Uterus (tissue), 4 donors: ENCODE measurements around the gene PAIP2. TPM values are rescaled to one million over a fixed set of nuclear protein-coding genes. Genes with fewer than 3 reads are reported as not detected.
"Not testable (repeated sequence)": the region's sequence is repeated elsewhere in the genome, so short reads cannot be mapped to it uniquely, and the experiment has no call there.

Experiments
- DNase-seq, 2 donors: peaks; one replicate each; pipeline ENCODE4 v3.0.0-alpha.2; 2019 to 2020
- H3K27ac ChIP-seq, 2 donors: fragments of 200-600 bp; sonication (generic); 1 replicate in 1 of 2; 2 replicates in 1 of 2; pipeline ENCODE4 v1.5.1; 2016 to 2018
- H3K27me3 ChIP-seq, 2 donors: fragments of 200-600 bp; sonication (generic); one replicate each; pipeline ENCODE4 v1.5.1; 2018 to 2019; ENCODE audit warnings: control low read depth in 1 of 2
- H3K36me3 ChIP-seq, 2 donors: fragments of 200-600 bp; sonication (generic); one replicate each; pipeline ENCODE4 v1.5.1; 2019; ENCODE audit warnings: control low read depth in 1 of 2
- H3K4me1 ChIP-seq, 2 donors: fragments of 200-600 bp; sonication (generic); one replicate each; pipeline ENCODE4 v1.5.1; 2018 to 2019; ENCODE audit warnings: control low read depth in 1 of 2
- H3K4me3 ChIP-seq, 2 donors: fragments of 200-600 bp; sonication (generic); 1 replicate in 1 of 2; 2 replicates in 1 of 2; pipeline ENCODE4 v1.5.1; 2018 to 2019; ENCODE audit warnings: mild to moderate bottlenecking in 1 of 2
- H3K9me3 ChIP-seq, 2 donors: fragments of 200-600 bp; sonication (generic); one replicate each; pipeline ENCODE4 v1.5.1; 2019; ENCODE audit warnings: control low read depth in 1 of 2
- POLR2A ChIP-seq, 2 donors: fragments of 450-650 bp; IDR thresholded peaks; one replicate each; pipeline ENCODE4 v1.6.1; 2016; ENCODE audit warnings: antibody characterized with exemption in 2 of 2, mild to moderate bottlenecking in 1 of 2, moderate library complexity in 1 of 2
- intact Hi-C: fragments of 100-400 bp; cut with DNase I; formaldehyde crosslinking; loops from one replicate; pipeline ENCODE4 v1.15.1; 2023; ENCODE audit warnings: low total_unique reads
- total RNA-seq, 4 donors: library from RNA; depleted of rRNA in 3 of 4; stranded (reverse); fragments of >200 nt in 3 of 4; gene quantifications; one replicate each; pipeline versions ENCODE4 v1.1.0 to v1.2.4, GENCODE V29; 2014 to 2023
- TF ChIP-seq, protein P1 (sequence below), 4 experiments: fragments of 200-600 bp in 2 of 4; fragments of 450-650 bp in 2 of 4; sonication (generic) in 2 of 4; IDR thresholded peaks; one replicate each; pipeline ENCODE4 v1.5.1; 2016 to 2019; ENCODE audit warnings: antibody characterized with exemption in 4 of 4, mild to moderate bottlenecking in 2 of 4, moderate library complexity in 1 of 4
- donor health status: DM: yes; HTN: yes; CAD: no.

The PAIP2 gene
- total RNA-seq, 4 donors from 2014 or later, result 43.5 to 144 (median 87.7) TPM

- Histone ChIP-seq H3K4me3 (peak overlapping the region in 1 of 2 donors; percentile 92), H3K27ac (no peak overlapping the region), H3K27me3 (no peaks in the 10 kb centered on the region), H3K4me1 (peaks cover 5 to 6% of the 10 kb centered on the region in 2 donors), H3K9me3 (no peaks in the 10 kb centered on the region), H3K36me3 (no peaks in the 10 kb centered on the region)
- intact Hi-C loops, result no loop called here
- no peak for DNase-seq
- TF ChIP-seq, protein P1, sequence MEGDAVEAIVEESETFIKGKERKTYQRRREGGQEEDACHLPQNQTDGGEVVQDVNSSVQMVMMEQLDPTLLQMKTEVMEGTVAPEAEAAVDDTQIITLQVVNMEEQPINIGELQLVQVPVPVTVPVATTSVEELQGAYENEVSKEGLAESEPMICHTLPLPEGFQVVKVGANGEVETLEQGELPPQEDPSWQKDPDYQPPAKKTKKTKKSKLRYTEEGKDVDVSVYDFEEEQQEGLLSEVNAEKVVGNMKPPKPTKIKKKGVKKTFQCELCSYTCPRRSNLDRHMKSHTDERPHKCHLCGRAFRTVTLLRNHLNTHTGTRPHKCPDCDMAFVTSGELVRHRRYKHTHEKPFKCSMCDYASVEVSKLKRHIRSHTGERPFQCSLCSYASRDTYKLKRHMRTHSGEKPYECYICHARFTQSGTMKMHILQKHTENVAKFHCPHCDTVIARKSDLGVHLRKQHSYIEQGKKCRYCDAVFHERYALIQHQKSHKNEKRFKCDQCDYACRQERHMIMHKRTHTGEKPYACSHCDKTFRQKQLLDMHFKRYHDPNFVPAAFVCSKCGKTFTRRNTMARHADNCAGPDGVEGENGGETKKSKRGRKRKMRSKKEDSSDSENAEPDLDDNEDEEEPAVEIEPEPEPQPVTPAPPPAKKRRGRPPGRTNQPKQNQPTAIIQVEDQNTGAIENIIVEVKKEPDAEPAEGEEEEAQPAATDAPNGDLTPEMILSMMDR (IDR thresholded peaks at IDR 0.05), result no peak
- TF ChIP-seq POLR2A (IDR thresholded peaks at IDR 0.05), result no peak
Measured at GRCh38 chr5:139343476-139343875, 1.8 kb downstream of the PAIP2 start.

GRCh38 chr5:139344177-139344576 lies 2.5 kb downstream of the PAIP2 start:
- DNase-seq, result no peak
- Histone ChIP-seq H3K9me3 (no peaks in the 10 kb centered on the region), H3K36me3 (no peaks in the 10 kb centered on the region), H3K27me3 (no peaks in the 10 kb centered on the region), H3K4me3 (no peak overlapping the region), H3K27ac (no peak overlapping the region), H3K4me1 (peaks cover 5 to 6% of the 10 kb centered on the region in 2 donors)
- TF ChIP-seq POLR2A (IDR thresholded peaks at IDR 0.05), result no peak
- TF ChIP-seq, protein P1 (IDR thresholded peaks at IDR 0.05), result no peak
- intact Hi-C loops, result no loop called here

GRCh38 chr5:139345442-139345841 lies 3.8 kb downstream of the PAIP2 start:
- H3K9me3 ChIP-seq, H3K4me1 ChIP-seq, H3K27me3 ChIP-seq, H3K36me3 ChIP-seq, DNase-seq, intact Hi-C loops, H3K4me3 ChIP-seq, H3K27ac ChIP-seq: not testable (repeated sequence)

- H3K27ac ChIP-seq, H3K9me3 ChIP-seq, DNase-seq, H3K36me3 ChIP-seq, intact Hi-C loops, H3K27me3 ChIP-seq, H3K4me1 ChIP-seq, H3K4me3 ChIP-seq: not testable (repeated sequence)
Measured at GRCh38 chr5:139347863-139348262, 6.2 kb downstream of the PAIP2 start.

GRCh38 chr5:139354186-139354585 lies 12.5 kb downstream of the PAIP2 start:
- Histone ChIP-seq H3K4me3 (no peak overlapping the region), H3K27ac (no peak overlapping the region), H3K9me3 (no peaks in the 10 kb centered on the region), H3K27me3 (no peaks in the 10 kb centered on the region), H3K4me1 (no peaks in the 10 kb centered on the region), H3K36me3 (no peaks in the 10 kb centered on the region)
- TF ChIP-seq POLR2A (IDR thresholded peaks at IDR 0.05), result no peak
- TF ChIP-seq, protein P1 (IDR thresholded peaks at IDR 0.05), result no peak
- DNase-seq, result no peak
- intact Hi-C loops, result no loop called here

- H3K27ac ChIP-seq, H3K36me3 ChIP-seq, H3K27me3 ChIP-seq, intact Hi-C loops, H3K4me3 ChIP-seq, H3K4me1 ChIP-seq, DNase-seq, H3K9me3 ChIP-seq: not testable (repeated sequence)
Measured at GRCh38 chr5:139355900-139356299, 14.2 kb downstream of the PAIP2 start.

DNA sequence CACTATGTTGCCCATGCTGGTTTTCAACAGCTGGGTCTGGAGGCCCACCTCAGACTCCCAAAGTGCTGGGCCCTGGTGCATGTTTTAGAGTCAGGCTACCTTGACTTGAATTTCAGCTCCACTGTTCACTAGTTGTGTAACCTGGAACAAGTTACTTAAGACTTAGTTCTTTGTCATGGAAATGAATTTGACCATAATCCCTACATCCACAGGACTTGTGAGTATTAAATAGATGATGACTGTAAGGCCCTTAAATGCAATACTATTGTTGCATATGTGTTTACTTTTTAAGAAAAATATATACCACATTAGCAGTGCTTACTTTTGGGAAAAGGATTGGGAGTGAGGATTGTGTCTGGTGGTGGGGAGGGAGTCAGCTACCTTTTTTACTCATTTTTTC lies 16.4 kb downstream of the PAIP2 start:
- no peaks in the 10 kb centered on the region for H3K4me1 ChIP-seq
- no peak for DNase-seq
- no peak overlapping the region for H3K27ac ChIP-seq
- TF ChIP-seq, protein P1 (IDR thresholded peaks at IDR 0.05), result no peak
- TF ChIP-seq POLR2A (IDR thresholded peaks at IDR 0.05), result no peak
- no peaks in the 10 kb centered on the region for H3K9me3 ChIP-seq
- no peak overlapping the region for H3K4me3 ChIP-seq
- H3K36me3 ChIP-seq, result no peaks in the 10 kb centered on the region
- H3K27me3 ChIP-seq, result no peaks in the 10 kb centered on the region
- intact Hi-C loops, result no loop called here
